Adrenal gland (tissue), 5 donors: ENCODE data around the gene NUBP2.

Experiments
- POLR2A ChIP-seq, 2 donors: fragments of 450-650 bp; IDR thresholded peaks; one replicate each; pipeline ENCODE4 v1.6.1; 2017; ENCODE audit warnings: antibody characterized with exemption in 2 of 2, mild to moderate bottlenecking in 2 of 2, moderate library complexity in 1 of 2
- TF ChIP-seq, protein P1 (sequence below), 6 experiments: fragments of 450-650 bp in 4 of 6; fragments of 200-600 bp in 2 of 6; sonication (generic) in 1 of 6; IDR thresholded peaks; 1 replicate in 5 of 6; 2 replicates in 1 of 6; pipeline versions ENCODE4 v1.5.1 to v1.8.0; 2016 to 2021; ENCODE audit warnings: antibody characterized with exemption in 6 of 6, mild to moderate bottlenecking in 2 of 6, moderate library complexity in 1 of 6
- donor health status: DM: no; HTN: no; CAD: no.

DNA sequence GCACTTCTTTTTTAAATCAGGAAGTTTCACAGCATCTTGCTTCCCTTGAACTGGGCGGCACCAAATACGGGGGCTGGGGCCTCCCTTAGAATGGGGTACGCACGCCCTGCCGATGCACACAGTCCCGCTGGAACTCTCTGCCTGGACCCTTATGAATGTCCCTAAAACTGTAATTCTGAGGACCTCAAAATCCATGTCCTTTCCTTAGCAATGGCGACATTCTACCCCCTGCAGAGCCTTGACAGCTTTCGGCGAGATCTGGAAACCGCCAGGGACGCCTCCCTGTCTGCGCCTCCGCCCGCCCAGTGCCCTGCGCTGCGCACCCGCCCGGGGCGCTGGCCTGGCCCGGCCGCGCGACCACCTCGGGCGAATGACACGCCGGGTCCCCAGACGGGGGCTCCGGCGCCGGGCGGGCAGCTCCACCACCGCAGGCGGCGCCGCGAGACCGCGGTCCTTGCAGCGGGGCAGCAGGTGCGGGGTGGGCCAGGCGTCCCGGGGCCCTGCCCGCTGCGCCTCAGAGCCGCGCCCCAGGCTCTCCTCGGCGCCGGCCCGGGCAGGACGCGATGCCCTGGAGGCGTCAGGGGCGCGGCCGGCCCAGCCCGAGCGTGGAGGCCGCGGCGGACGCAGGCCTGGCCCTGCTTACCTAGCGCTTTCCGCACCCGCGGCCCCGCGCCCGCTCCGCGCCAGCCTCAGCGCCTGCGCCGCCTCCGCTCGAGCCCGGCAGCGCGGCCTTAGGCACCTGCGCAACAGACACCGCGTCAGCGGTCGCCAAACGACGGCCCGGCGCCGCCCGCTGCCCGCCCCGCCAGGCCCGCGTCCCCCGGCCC, 43.3 kb downstream of the NUBP2 start:
- TF ChIP-seq, protein P1, sequence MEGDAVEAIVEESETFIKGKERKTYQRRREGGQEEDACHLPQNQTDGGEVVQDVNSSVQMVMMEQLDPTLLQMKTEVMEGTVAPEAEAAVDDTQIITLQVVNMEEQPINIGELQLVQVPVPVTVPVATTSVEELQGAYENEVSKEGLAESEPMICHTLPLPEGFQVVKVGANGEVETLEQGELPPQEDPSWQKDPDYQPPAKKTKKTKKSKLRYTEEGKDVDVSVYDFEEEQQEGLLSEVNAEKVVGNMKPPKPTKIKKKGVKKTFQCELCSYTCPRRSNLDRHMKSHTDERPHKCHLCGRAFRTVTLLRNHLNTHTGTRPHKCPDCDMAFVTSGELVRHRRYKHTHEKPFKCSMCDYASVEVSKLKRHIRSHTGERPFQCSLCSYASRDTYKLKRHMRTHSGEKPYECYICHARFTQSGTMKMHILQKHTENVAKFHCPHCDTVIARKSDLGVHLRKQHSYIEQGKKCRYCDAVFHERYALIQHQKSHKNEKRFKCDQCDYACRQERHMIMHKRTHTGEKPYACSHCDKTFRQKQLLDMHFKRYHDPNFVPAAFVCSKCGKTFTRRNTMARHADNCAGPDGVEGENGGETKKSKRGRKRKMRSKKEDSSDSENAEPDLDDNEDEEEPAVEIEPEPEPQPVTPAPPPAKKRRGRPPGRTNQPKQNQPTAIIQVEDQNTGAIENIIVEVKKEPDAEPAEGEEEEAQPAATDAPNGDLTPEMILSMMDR (IDR thresholded peaks at IDR 0.05): peak in 2 of 6 experiments; percentile 17 to 31
- TF ChIP-seq POLR2A (IDR thresholded peaks at IDR 0.05): no peak
